ENCODE data around the gene DDR2. TPM values are rescaled to one million over a fixed set of nuclear protein-coding genes. Genes with fewer than 3 reads are reported as not detected.

DDR2 gene
- total and polyA plus RNA-seq, 12 donors, result 5.1 to 32.0 (median 20.8) TPM

GRCh38 chr1:162626094-162626493 is 6.2 kb upstream of the DDR2 start:
- Histone ChIP-seq H3K27me3 (no peaks in the 10 kb centered on the region), H3K4me1 (peaks cover 4 to 33% (median 19%) of the 10 kb centered on the region in 9 donors), H3K9me3 (no peaks in the 10 kb centered on the region), H3K27ac (peak overlapping the region in 8 of 10 donors; percentile 36 to 75 (median 63)), H3K4me3 (peak overlapping the region in 5 of 10 donors; percentile 20 to 33 (median 31)), H3K36me3 (no peaks in the 10 kb centered on the region)
- TF ChIP-seq CTCF (IDR thresholded peaks at IDR 0.05), result no peak
- ATAC-seq, result peak in 5 of 8 donors; percentile 15 to 57 (median 32)
- intact Hi-C loops (cut with DNase I), result loop anchor here in 1 of 10 donors (10.0 kb wide), 1 partner anchor 149 kb away; no protein-coding TSS in a partner anchor
- peak in 1 of 2 donors; percentile 14 for DNase-seq
- 34 to 48% methylated on average over 2 of the region's 2 CpGs for WGBS, 2 donors

- no peak for ATAC-seq
- Histone ChIP-seq H3K9me3 (no peaks in the 10 kb centered on the region), H3K4me3 (peak overlapping the region in 7 of 10 donors; percentile 3 to 33 (median 30)), H3K27me3 (no peaks in the 10 kb centered on the region), H3K27ac (peak overlapping the region in 8 of 10 donors; percentile 36 to 75 (median 63)), H3K36me3 (no peaks in the 10 kb centered on the region), H3K4me1 (peaks cover 4 to 36% (median 19%) of the 10 kb centered on the region in 9 donors)
- WGBS, 2 donors, result 13 to 16% methylated on average over 2 of the region's 2 CpGs
- intact Hi-C loops (cut with DNase I), result loop anchor here in 1 of 10 donors (10.0 kb wide), 1 partner anchor 148 kb away; no protein-coding TSS in a partner anchor
- TF ChIP-seq CTCF (IDR thresholded peaks at IDR 0.05), result no peak
- no peak for DNase-seq
Observed at GRCh38 chr1:162626761-162627160, 5.5 kb upstream of the DDR2 start.

- peak in 7 of 9 donors; percentile 16 to 55 (median 39) for TF ChIP-seq CTCF (IDR thresholded peaks at IDR 0.05)
- WGBS, 2 donors, result 61 to 63% methylated on average over 3 of the region's 3 CpGs
- DNase-seq, result no peak
- H3K4me3 ChIP-seq, result no peak overlapping the region
- no peaks in the 10 kb centered on the region for H3K27me3 ChIP-seq
- no peaks in the 10 kb centered on the region for H3K9me3 ChIP-seq
- peaks cover 4 to 36% (median 19%) of the 10 kb centered on the region in 9 donors for H3K4me1 ChIP-seq
- H3K36me3 ChIP-seq, result no peaks in the 10 kb centered on the region
- peak overlapping the region in 1 of 10 donors; percentile 62 for H3K27ac ChIP-seq
- intact Hi-C loops (cut with DNase I), result loop anchor here in 1 of 10 donors (10.0 kb wide), 1 partner anchor 147 kb away; no protein-coding TSS in a partner anchor
- ATAC-seq, result no peak
Observed at GRCh38 chr1:162627662-162628296, 4.5 kb upstream of the DDR2 start.

GRCh38 chr1:162629077-162629627 is 3.1 kb upstream of the DDR2 start:
- Histone ChIP-seq H3K4me1 (peaks cover 4 to 41% (median 19%) of the 10 kb centered on the region in 9 donors), H3K27ac (peak overlapping the region in 1 of 10 donors; percentile 88), H3K27me3 (no peaks in the 10 kb centered on the region), H3K9me3 (no peaks in the 10 kb centered on the region), H3K36me3 (no peaks in the 10 kb centered on the region), H3K4me3 (no peak overlapping the region)
- intact Hi-C loops (cut with DNase I), result loop anchor here in 1 of 10 donors (10.0 kb wide), 1 partner anchor 146 kb away; no protein-coding TSS in a partner anchor
- no peak for ATAC-seq
- TF ChIP-seq CTCF (IDR thresholded peaks at IDR 0.05), result no peak
- WGBS, 2 donors, result 90 to 94% methylated on average over 3 of the region's 3 CpGs
- DNase-seq, result no peak
